ENCODE measurements around the gene MAP4K2. TPM values are rescaled to one million over a fixed set of nuclear protein-coding genes. Genes with fewer than 3 reads are reported as not detected.

Gene MAP4K2
- total and polyA plus RNA-seq, 2 donors, result 23.9 to 37.6 TPM

GRCh38 chr11:64805481-64805880 lies 2.5 kb upstream of the MAP4K2 start:
- no peak overlapping the region for H3K27ac ChIP-seq (ENCODE audit: low read depth in 1 of 2, low read length in 1 of 2)
- no peaks in the 10 kb centered on the region for H3K27me3 ChIP-seq (ENCODE audit: control insufficient read depth in 2 of 2, insufficient read depth in 1 of 2, low read length in 1 of 2)
- H3K9me3 ChIP-seq (ENCODE audit: control insufficient read depth in 2 of 2, insufficient read depth in 1 of 2, low read length in 1 of 2), result peaks cover 0 to 2% of the 10 kb centered on the region in 2 donors
- H3K4me3 ChIP-seq (ENCODE audit: low read length in 2 of 2), result no peak overlapping the region
- no peak for DNase-seq (ENCODE audit: low read depth in 6 of 9, low spot score in 9 of 9)
- 98% methylated on average over 9 of the region's 9 CpGs for WGBS
- peaks cover 24 to 42% of the 10 kb centered on the region in 2 donors for H3K4me1 ChIP-seq (ENCODE audit: control insufficient read depth in 2 of 2, insufficient read depth in 2 of 2, low read length in 2 of 2)
- H3K36me3 ChIP-seq (ENCODE audit: control insufficient read depth in 2 of 2, insufficient read depth in 2 of 2, low read length in 1 of 2), result peaks cover 37 to 44% of the 10 kb centered on the region in 2 donors

DNA sequence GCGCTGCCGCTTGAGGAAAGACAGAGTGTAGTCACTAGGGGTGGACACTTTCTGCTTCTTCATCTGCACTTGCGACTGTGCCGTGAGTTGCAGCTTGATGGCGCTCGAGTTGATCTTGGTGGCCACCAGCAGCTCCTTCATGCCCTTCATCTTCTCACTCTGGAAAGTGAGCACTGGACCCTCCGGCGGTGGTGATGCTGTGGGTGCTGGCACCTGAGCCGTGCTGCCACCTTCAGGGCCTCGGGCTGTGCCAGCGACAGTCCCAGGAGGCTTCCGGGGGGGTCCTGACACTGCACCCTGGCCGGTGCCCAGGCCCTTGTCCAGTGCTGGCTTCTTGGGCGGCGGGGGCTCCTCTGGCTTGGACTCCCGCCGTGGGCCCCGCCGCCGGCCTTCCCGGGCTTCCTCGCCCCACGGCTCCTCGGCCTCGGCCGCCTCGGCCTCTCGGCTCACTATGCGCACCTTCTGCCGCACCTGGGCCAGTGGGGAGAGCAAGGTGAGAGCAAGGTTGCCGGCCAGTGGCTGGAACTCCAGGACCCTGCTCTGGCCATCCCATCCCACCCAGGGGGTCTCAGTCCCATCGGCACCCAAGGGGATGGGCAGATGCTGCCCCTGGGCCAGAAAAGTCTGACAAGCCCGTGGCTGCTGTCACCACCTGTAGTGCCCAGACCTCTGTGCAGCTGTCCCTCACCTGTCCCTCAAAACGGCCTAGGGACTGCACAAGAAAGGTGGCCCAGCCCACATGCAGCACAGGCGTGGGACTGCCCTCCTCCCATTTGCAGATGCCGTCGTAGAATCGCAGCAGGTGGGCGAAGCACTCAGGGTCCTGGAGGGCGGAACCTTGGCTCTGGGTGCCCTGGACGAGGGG lies 1.6 kb upstream of the MAP4K2 start:
- Histone ChIP-seq H3K4me3 (ENCODE audit: low read length in 2 of 2) (no peak overlapping the region), H3K36me3 (ENCODE audit: control insufficient read depth in 2 of 2, insufficient read depth in 2 of 2, low read length in 1 of 2) (peaks cover 46 to 48% of the 10 kb centered on the region in 2 donors), H3K9me3 (ENCODE audit: control insufficient read depth in 2 of 2, insufficient read depth in 1 of 2, low read length in 1 of 2) (peaks cover 0 to 2% of the 10 kb centered on the region in 2 donors), H3K27me3 (ENCODE audit: control insufficient read depth in 2 of 2, insufficient read depth in 1 of 2, low read length in 1 of 2) (no peaks in the 10 kb centered on the region), H3K4me1 (ENCODE audit: control insufficient read depth in 2 of 2, insufficient read depth in 2 of 2, low read length in 2 of 2) (peaks cover 22 to 43% of the 10 kb centered on the region in 2 donors), H3K27ac (ENCODE audit: low read depth in 1 of 2, low read length in 1 of 2) (no peak overlapping the region)
- 97% methylated on average over 41 of the region's 41 CpGs for WGBS
- no peak for DNase-seq (ENCODE audit: low read depth in 6 of 9, low spot score in 9 of 9)

GRCh38 chr11:64803846-64804345 lies 882 bp upstream of the MAP4K2 start:
- peaks cover 18 to 36% of the 10 kb centered on the region in 2 donors for H3K4me1 ChIP-seq (ENCODE audit: control insufficient read depth in 2 of 2, insufficient read depth in 2 of 2, low read length in 2 of 2)
- peak overlapping the region in 1 of 2 donors; percentile 77 for H3K27ac ChIP-seq (ENCODE audit: low read depth in 1 of 2, low read length in 1 of 2)

DNA sequence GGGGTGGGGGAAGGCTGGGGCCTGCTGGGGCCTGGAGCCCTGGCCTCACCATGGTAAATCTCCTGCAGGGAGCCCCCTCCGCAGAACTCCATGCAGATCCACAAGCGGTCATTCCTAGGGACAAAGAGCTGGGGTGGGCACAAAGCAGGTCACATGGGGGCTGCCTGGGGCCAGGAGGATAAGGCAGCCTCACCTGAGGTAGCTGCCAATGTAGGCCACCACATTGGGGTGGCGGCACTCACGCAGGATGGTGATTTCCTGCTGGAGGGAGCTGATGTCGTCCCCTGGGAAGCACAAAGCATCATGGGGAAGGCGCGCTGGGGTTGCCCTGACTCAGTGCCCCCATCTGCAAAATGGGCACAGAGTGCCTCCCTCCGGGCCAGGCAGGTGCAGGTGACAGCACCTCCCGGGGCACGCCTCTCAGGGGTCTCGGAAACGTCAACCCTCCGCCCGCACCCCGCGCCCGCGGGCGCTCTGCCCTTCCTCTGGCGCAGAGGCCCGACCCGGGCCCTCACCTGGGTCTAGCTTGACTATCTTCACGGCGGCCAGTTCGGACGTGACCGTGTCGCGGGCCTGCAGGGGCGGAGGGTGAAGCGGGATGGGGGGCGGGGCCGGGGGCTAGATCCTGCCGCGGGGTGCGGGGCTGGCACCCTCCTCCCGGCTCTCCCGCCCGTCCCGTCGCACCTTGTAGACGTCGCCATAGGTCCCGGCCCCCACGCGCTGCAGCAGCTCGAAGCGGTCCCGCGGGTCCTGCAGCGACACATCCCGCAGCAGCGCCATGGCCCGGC lies 450 bp downstream of the MAP4K2 start:
- H3K27ac ChIP-seq (ENCODE audit: low read depth in 1 of 2, low read length in 1 of 2), result peak overlapping the region; percentile 44 to 94
- H3K4me3 ChIP-seq (ENCODE audit: low read length in 2 of 2), result peak overlapping the region; percentile 66 to 74
- H3K4me1 ChIP-seq (ENCODE audit: control insufficient read depth in 2 of 2, insufficient read depth in 2 of 2, low read length in 2 of 2), result peaks cover 18 to 36% of the 10 kb centered on the region in 2 donors
- H3K36me3 ChIP-seq (ENCODE audit: control insufficient read depth in 2 of 2, insufficient read depth in 2 of 2, low read length in 1 of 2), result peaks cover 54% of the 10 kb centered on the region in 2 donors
- no peaks in the 10 kb centered on the region for H3K27me3 ChIP-seq (ENCODE audit: control insufficient read depth in 2 of 2, insufficient read depth in 1 of 2, low read length in 1 of 2)
- peaks cover 0 to 2% of the 10 kb centered on the region in 2 donors for H3K9me3 ChIP-seq (ENCODE audit: control insufficient read depth in 2 of 2, insufficient read depth in 1 of 2, low read length in 1 of 2)
- WGBS, result 6% methylated on average over 54 of the region's 54 CpGs
- peak in 5 of 9 donors; percentile 17 to 57 (median 39) for DNase-seq (ENCODE audit: low read depth in 6 of 9, low spot score in 9 of 9)

More at GRCh38 chr11:64803846-64804345, 882 bp upstream of the MAP4K2 start:
- DNase-seq (ENCODE audit: low read depth in 6 of 9, low spot score in 9 of 9), result no peak
- Histone ChIP-seq H3K27me3 (ENCODE audit: control insufficient read depth in 2 of 2, insufficient read depth in 1 of 2, low read length in 1 of 2) (no peaks in the 10 kb centered on the region), H3K4me3 (ENCODE audit: low read length in 2 of 2) (peak overlapping the region; percentile 74 to 76), H3K9me3 (ENCODE audit: control insufficient read depth in 2 of 2, insufficient read depth in 1 of 2, low read length in 1 of 2) (peaks cover 0 to 2% of the 10 kb centered on the region in 2 donors), H3K36me3 (ENCODE audit: control insufficient read depth in 2 of 2, insufficient read depth in 2 of 2, low read length in 1 of 2) (peaks cover 53 to 54% of the 10 kb centered on the region in 2 donors)
- WGBS, result 61% methylated on average over 15 of the region's 15 CpGs

DNA sequence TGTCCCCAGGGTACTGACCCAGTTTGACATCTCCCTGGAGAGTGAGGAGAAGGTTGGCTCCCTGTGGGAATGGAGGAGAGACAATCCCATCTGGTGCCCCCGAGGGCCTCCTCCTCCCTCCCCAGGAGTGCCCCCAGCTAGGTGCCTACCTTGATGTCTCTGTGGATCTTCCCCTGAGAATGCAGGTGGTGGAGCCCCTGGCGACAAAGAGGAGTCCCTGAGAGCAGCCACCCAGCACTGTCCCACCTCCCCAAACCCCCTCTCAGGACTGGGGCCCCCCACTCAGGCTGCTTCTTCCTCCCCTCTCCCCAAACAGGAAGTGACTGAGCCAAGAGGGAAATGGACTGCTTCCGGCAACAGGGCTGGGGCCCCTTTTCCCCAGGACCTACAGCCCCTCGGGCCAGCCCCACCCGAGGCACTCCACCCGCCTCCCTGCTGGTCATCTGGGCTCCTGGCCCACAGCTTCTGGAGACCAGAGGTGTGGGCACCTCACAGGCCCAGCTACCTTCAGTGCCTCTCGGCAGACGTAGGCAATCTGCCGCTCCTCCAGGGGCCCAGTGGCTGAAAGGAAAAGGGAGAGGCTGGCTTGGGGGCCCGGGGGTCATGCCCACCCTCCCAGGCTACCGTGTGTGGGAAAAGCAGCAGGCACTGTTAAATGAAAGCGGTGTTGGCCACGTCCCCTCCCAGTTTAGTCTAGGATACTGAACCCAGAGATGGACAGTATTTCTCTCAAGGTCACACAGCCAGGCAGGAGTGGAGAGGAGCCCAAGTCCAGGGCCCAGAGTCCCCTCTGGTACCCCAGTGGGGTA lies 1.2 kb downstream of the MAP4K2 start:
- H3K4me3 ChIP-seq (ENCODE audit: low read length in 2 of 2), result peak overlapping the region; percentile 66 to 74
- peaks cover 0 to 2% of the 10 kb centered on the region in 2 donors for H3K9me3 ChIP-seq (ENCODE audit: control insufficient read depth in 2 of 2, insufficient read depth in 1 of 2, low read length in 1 of 2)
- peak in 2 of 9 donors; percentile 9 to 60 for DNase-seq (ENCODE audit: low read depth in 6 of 9, low spot score in 9 of 9)
- H3K4me1 ChIP-seq (ENCODE audit: control insufficient read depth in 2 of 2, insufficient read depth in 2 of 2, low read length in 2 of 2), result peaks cover 18 to 36% of the 10 kb centered on the region in 2 donors
- H3K36me3 ChIP-seq (ENCODE audit: control insufficient read depth in 2 of 2, insufficient read depth in 2 of 2, low read length in 1 of 2), result peaks cover 52 to 54% of the 10 kb centered on the region in 2 donors
- no peaks in the 10 kb centered on the region for H3K27me3 ChIP-seq (ENCODE audit: control insufficient read depth in 2 of 2, insufficient read depth in 1 of 2, low read length in 1 of 2)
- H3K27ac ChIP-seq (ENCODE audit: low read depth in 1 of 2, low read length in 1 of 2), result peak overlapping the region; percentile 44 to 94
- 37% methylated on average over 13 of the region's 13 CpGs for WGBS

DNA sequence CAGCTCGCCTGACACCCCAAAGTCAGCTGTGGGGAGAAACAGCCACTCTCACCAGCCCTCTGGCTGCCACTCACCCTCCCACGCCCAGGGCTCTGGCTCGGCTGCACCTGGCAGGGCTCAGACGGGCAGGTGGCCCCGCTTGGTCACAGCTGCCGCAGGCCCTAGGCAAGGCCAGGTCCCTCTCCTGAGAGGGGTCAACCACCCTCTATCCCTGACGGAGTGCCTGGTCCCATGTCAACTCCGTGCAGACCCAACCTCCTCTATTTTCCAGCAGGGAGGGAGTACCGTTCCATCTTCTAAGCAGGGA lies 1.9 kb downstream of the MAP4K2 start:
- Histone ChIP-seq H3K4me3 (ENCODE audit: low read length in 2 of 2) (no peak overlapping the region), H3K36me3 (ENCODE audit: control insufficient read depth in 2 of 2, insufficient read depth in 2 of 2, low read length in 1 of 2) (peaks cover 52 to 55% of the 10 kb centered on the region in 2 donors), H3K9me3 (ENCODE audit: control insufficient read depth in 2 of 2, insufficient read depth in 1 of 2, low read length in 1 of 2) (peaks cover 0 to 2% of the 10 kb centered on the region in 2 donors), H3K27ac (ENCODE audit: low read depth in 1 of 2, low read length in 1 of 2) (peak overlapping the region; percentile 44 to 94), H3K27me3 (ENCODE audit: control insufficient read depth in 2 of 2, insufficient read depth in 1 of 2, low read length in 1 of 2) (no peaks in the 10 kb centered on the region), H3K4me1 (ENCODE audit: control insufficient read depth in 2 of 2, insufficient read depth in 2 of 2, low read length in 2 of 2) (peaks cover 18 to 36% of the 10 kb centered on the region in 2 donors)
- DNase-seq (ENCODE audit: low read depth in 6 of 9, low spot score in 9 of 9), result no peak
- WGBS, result 81% methylated on average over 9 of the region's 9 CpGs

GRCh38 chr11:64800303-64801157 lies 2.5 kb downstream of the MAP4K2 start:
- Histone ChIP-seq H3K36me3 (ENCODE audit: control insufficient read depth in 2 of 2, insufficient read depth in 2 of 2, low read length in 1 of 2) (peaks cover 50 to 55% of the 10 kb centered on the region in 2 donors), H3K27me3 (ENCODE audit: control insufficient read depth in 2 of 2, insufficient read depth in 1 of 2, low read length in 1 of 2) (no peaks in the 10 kb centered on the region), H3K4me1 (ENCODE audit: control insufficient read depth in 2 of 2, insufficient read depth in 2 of 2, low read length in 2 of 2) (peaks cover 18 to 36% of the 10 kb centered on the region in 2 donors), H3K4me3 (ENCODE audit: low read length in 2 of 2) (no peak overlapping the region), H3K27ac (ENCODE audit: low read depth in 1 of 2, low read length in 1 of 2) (peak overlapping the region in 1 of 2 donors; percentile 94), H3K9me3 (ENCODE audit: control insufficient read depth in 2 of 2, insufficient read depth in 1 of 2, low read length in 1 of 2) (peaks cover 0 to 2% of the 10 kb centered on the region in 2 donors)
- 96% methylated on average over 26 of the region's 26 CpGs for WGBS
- DNase-seq (ENCODE audit: low read depth in 6 of 9, low spot score in 9 of 9), result no peak
